ENCODE results near the gene KASH5. TPM values are rescaled to one million over a fixed set of nuclear protein-coding genes. Genes with fewer than 3 reads are reported as not detected.

KASH5 gene
- total RNA-seq, 2 experiments from 2014 or later, result 0.15 to 0.19 TPM

DNA sequence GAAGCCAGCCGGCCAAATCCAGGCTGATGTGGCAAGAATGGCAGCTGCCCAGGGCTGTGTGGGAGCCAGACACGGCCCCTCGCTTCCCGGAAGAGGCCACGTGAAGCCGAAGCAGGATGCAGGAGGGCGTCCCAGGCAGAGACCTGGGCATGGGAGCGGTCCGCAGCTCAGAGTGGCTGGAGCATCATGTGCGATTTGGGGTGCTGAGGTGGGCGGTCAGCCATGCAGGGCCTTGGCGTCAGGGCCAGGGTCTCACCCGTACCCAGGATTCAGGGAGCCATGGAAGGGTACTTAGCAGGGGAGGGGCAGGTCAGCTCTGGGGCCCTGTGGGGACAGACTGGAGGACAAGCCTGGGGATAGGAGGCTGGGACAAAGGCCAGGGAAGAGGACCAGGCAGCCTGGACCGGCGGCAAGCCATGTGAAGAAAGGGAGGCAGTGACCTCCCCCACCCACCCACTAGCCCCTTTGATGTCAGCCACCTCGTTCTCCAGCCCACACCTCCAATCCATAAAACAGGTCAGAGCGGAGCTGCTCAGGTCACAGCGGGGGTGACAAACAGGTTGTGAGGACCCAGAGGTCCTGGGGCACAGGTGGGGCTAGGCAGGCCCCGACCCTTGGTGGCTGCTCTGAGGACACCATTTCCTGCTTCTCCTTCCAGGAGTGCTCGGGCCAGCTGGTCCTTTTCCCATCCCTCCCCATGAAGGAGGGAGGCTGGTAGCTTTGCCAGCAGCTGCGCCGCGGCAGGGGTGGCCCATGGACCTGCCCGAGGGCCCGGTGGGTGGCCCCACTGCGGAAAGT is 2.3 kb downstream of the KASH5 start:
- POLR2A ChIA-PET, result no interaction called here

DNA sequence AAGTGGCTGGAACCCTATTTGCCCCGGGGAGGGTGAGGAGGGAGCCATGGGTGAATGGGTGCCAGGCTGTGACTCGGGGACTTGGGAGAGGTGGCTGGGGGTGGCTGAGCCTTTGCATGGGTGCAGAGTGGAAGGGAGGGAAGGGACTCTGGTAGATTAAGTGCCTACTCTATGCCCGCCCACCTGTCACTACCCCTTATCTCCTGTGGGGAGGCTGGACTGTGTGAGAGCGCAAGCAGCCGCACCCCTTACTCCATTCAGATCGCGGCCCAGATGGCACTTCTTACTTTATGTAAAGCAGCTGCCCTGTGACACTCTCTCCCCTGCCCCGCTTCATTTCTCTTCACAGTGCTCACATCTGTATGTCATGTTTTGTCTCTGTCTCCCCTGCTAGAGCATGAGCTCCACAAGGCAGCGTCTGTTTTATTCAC is 2.9 kb downstream of the KASH5 start:
- POLR2A ChIA-PET, result no interaction called here

More for the DNA sequence above, 2.3 kb downstream of the KASH5 start:
- CTCF ChIA-PET, result interaction anchor here (0.6 to 1.8 kb wide), 5 partner anchors 16 to 186 kb away, joined by 3 to 6 read pairs (median 4); partner anchors contain the start of gene PIH1D1

DNA sequence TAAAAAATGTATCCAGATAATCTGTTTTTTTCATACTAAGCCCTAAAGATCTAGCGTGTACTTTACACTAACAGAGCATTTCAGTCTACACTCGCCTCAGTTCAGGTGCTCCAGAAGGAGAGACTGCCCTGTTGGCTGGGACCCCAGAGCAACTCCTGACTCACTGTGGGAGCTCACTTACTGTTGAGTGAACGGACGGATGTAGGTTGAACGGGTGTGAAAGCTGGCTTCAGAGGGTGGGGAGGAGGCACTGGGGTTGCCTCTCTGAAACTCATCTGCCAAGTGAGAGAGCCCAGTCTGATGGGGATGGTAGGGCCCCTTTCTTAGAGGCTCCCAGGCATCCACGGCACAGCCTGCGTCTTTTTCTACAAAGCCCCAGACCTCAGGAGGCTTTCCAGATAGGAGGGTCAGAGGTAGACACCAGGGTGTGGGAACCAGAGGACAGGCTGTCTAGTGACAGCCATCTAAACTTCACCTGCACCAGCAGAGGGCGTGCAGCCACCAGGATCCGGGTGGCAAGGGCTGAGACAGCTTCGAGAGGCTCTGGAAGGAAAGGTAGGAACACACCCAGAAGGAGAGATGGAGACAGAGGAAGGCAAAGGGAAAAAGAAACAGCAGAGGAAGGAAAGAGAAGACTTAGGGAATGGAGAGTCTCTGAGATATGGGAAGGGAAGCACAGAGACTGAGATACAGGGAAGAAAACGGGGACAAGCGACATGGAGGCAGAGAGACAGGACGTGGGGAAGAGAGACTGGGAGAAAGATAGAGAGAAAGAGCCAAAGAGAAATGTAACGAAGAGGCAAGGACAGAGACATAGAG is 3.7 kb downstream of the KASH5 start:
- ChIA-PET POLR2A (no interaction called here), CTCF (interaction anchor here (0.5 to 3.5 kb wide), 21 partner anchors 12 to 628 kb away, joined by 3 to 36 read pairs (median 4); partner anchors contain the start of gene PIH1D1)

More for the DNA sequence above, 2.9 kb downstream of the KASH5 start:
- CTCF ChIA-PET, result interaction anchor here (0.7 to 3.5 kb wide), 14 partner anchors 13 to 165 kb away, joined by 3 to 36 read pairs (median 4); partner anchors contain the start of gene PIH1D1

DNA sequence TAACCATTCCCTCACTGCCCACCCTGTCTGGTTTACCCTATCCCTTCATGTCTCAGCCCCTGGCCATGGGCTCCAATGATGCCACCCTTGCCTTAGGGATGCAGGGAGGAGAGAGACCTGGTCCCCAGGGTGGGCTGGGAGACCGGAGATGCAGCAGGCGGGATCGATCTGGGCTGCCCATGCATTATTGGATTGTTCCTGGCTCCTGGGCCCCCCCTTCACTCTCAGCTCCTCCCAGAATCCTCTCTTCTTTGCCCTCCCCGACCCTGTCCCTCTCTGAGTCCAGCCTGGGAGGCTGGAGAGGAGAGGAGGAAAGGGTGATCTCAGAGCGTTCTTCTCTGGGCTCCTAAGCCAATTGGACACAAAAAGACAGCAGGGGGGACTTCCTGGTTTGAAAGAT is 5.8 kb downstream of the KASH5 start:
- POLR2A ChIA-PET, result no interaction called here
- CTCF ChIA-PET, result interaction anchor here (0.6 to 3.5 kb wide), 4 partner anchors 12 to 193 kb away, joined by 3 to 36 read pairs (median 3); no protein-coding TSS in a partner anchor

DNA sequence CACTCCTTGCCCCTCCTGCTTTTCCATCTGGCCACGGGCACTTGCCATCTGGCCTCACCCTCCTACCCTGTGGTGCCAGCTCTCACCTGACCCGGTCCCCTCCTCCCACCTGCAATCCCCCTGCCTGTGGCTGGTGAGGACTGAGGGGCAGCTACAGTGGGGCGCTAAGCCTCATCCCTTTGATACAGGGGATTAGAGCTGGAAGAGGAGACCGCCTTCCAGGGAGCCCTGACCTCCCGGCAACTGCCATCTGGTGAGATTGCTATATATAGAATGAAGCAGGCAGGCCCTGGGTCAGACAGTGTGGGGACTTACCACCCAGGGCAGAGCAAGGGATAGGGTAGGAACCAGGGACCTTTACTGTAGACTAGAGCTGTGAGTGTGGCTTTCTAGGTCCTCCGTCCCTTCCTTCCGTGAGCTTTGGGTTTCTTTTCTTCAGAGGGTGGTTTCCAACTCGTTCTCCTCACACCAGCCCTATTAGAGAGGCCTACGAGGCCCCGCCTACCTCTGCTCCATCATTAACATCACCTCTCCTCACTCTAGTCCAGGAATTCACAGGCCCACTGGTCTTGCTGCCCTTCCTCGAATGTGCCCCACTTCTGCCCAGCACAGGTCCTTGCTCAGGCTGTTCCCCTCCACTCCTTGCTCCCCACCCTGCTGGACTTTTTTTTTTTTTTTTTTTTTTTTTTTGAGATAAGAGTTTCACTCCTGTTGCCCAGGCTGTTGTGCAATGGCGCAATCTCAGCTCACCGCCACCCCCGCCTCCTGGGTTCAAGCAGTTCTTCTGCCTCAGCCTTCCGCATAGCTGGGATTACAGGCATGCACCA is 7.7 kb downstream of the KASH5 start:
- CTCF ChIA-PET, result interaction anchor here (0.7 kb wide), 1 partner anchor 254 kb away, joined by 3 read pairs; no protein-coding TSS in a partner anchor

DNA sequence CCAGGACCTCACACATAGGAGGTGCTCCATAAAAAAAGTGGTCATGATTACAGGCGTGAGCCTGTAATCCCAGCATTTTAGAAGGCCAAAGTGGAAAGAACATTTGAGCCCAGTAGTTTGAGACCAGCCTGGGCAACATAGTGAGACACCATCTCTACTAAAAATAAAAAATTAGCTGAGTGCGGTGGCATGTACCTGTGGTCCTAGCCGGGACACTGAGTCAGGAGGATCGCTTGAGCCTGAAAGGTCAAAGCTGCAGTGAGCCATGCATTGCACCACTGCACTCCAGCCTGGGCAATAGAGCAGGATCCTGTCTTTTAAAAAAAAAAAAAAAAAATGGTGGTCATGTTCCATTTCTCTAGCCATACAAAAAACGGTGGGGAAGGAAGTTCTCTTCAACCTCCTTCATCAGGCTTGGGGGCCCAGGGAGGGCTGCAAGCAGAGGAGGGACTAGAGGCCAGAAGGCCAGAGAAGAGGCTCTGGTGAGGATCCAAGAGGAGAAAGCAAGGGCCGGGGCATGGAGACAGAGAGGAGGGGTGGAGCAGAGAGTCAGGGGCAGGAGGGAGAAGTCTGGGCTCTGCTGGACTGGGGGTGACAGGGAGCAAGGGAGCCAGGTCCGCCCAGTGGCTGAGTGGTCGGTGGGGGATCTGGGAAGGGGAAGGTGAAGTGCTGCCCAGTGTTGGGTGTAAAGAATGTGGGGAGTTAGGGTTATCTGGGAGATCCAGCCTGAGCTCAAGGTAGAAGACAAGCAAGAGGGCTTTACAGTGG is 8.9 kb downstream of the KASH5 start:
- CTCF ChIA-PET, result interaction anchor here (0.7 kb wide), 1 partner anchor 255 kb away, joined by 3 read pairs; no protein-coding TSS in a partner anchor
- POLR2A ChIA-PET, result interaction anchor here (0.7 kb wide), 1 partner anchor 285 kb away, joined by 7 read pairs; no protein-coding TSS in a partner anchor

More for the DNA sequence above, 7.7 kb downstream of the KASH5 start:
- POLR2A ChIA-PET, result interaction anchor here (0.6 to 0.7 kb wide), 2 partner anchors 72 to 286 kb away, joined by 3 to 7 read pairs; no protein-coding TSS in a partner anchor

DNA sequence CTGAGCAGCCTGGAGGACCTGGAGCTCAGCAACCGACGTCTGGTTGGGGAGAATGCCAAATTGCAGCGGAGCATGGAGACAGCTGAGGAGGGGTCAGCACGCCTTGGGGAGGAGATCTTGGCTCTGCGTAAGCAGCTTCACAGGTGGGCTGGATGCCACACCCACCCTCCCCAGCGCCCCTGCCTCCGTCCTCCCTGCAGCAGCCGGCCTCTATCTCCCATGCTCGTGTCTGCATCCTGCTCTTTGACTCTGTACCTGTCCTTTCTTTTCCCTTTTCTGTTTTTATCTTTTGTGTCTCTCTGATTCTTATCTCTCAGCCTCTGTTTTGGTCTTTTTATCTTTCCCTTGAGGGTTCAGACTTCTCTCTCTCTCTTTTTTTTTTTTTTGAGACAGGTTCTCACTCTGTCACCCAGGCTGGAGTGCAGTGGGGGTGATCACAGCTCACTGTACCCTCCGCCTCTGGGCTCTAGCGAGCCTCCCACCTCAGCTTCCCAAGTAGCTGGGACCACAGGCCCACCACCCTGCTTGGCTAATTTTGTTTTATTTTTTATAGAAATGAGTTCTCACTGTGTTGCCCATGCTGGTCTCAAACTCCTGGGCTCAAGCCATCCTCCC is 10.1 kb downstream of the KASH5 start:
- POLR2A ChIA-PET, result interaction anchor here (1.0 kb wide), 1 partner anchor 28 kb away, joined by 3 read pairs; no protein-coding TSS in a partner anchor
- CTCF ChIA-PET, result no interaction called here

DNA sequence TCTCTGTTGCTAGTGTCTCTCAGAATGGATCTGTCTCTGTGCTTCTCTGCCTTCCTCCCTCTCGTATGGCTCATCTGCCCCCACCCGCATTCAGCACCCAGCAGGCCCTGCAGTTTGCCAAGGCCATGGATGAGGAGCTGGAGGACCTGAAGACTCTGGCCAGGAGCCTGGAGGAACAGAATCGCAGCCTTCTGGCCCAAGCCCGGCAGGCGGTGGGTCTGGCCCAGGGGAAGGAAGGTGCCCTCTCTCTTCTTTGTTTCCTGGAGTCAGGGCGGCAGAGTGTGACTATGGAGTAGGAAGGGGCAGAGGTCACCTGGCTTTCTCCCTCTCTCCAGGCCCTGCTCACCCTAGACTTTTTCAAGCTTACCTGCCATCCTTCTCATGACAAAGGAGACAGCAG is 10.9 kb downstream of the KASH5 start:
- ChIA-PET POLR2A (interaction anchor here (1.0 kb wide), 1 partner anchor 27 kb away, joined by 3 read pairs; no protein-coding TSS in a partner anchor), CTCF (no interaction called here)

DNA sequence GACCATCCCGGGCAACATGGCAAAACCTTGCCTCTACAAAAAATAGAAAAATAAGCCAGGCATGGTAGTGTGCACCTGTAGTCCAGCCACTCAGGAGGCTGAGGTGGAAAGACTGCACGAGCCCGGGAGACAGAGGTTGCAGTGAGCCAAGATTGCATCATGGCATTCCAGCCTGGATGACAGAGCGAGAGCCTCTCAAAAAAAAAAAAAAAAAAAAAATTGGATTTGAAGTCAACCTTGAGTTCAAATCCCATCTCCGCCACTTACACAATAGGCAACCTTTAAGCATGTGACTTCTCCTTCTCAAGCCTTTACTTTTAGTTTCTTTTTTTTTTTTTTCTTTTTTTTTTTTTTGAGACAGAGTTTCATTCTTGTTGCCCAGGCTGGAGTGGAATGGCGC is 12.0 kb downstream of the KASH5 start:
- ChIA-PET POLR2A (no interaction called here), CTCF (no interaction called here)

DNA sequence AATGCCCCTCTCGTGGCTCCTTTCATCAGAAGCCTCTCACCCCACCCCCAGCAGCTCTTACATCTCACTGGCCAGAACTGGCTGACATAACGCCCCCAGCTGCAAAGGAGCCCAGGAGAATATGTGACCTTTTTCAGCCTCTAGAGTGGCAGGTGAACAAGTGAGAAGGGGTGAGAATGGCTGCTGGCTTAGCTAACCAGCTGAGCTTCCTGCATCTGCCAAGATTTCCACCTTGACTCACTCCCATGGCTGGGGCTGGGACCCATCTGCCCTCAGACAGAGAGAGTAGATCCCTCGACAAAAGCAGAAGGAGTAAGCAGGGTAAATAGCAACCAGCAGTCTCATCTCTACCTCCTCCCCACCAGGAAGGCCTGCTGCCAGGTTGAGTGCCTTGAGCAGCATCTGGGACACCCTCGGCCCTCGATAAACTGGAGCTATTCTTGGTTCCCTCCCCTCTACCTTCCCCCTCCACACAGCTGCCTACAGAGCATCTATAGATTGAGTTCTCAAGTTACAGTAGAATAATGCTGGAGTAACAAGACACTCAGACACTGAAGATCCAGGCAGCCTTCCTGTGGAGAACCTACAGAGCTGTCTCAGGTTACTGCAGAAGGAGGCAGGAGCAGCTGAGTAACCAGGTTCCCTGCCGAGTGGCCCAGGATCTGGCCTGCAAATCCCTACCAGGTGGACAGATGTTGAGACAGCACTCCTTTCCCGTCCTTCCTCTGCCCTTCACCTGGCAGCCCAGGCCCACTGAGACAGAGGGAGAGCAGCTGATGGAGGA is 15.5 kb downstream of the KASH5 start:
- ChIA-PET POLR2A (no interaction called here), CTCF (interaction anchor here (1.4 kb wide), 1 partner anchor 12 kb away, joined by 3 read pairs; no protein-coding TSS in a partner anchor)

DNA sequence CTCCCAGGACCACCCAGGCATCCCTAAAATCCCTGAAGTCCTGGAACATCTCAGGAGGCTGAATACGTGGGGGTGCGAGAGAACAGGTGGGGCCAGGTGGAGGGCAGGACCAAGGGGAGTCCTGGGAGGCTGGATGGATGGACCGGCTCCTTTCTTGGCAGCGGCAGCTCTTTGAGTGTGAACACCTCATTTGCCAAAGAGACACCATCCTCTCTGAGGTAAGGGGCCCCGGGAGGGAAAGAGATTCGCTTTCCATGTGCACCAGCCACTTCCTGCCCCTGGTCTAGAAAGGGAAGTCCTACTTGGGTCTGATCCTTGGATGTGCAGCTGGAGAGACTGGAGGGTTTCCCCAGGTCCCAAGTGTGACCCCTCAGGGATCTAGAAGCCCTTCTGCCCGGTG is 19.0 kb downstream of the KASH5 start:
- ChIA-PET CTCF (interaction anchor here (0.9 kb wide), 1 partner anchor 23 kb away, joined by 4 read pairs; no protein-coding TSS in a partner anchor), POLR2A (no interaction called here)

DNA sequence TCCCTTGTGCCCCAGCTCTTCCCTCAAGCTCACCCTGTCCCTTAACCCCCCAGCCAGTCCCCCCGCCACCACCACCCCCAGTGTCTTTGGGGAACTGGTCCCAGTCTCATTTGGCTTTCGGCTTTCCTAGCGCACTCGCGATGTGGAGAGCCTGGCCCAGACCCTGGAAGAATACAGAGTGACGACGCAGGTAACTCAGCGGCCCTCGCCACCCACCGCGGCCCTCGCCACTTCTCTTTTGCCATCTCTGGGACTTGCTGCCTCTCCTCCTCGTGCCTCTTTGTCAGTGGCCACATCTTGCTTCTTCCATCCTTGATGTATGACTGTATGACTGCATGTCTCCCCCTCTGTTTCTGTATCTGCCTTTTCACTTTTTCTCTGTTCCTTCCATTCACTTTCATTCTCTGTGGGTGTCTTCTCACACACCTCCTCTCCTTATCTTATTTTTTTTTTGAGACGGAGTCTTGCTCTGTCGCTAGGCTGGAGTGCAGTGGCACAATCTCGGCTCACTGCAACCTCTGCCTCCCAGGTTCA is 19.5 kb downstream of the KASH5 start:
- ChIA-PET POLR2A (no interaction called here), CTCF (interaction anchor here (0.9 kb wide), 1 partner anchor 23 kb away, joined by 4 read pairs; no protein-coding TSS in a partner anchor)

DNA sequence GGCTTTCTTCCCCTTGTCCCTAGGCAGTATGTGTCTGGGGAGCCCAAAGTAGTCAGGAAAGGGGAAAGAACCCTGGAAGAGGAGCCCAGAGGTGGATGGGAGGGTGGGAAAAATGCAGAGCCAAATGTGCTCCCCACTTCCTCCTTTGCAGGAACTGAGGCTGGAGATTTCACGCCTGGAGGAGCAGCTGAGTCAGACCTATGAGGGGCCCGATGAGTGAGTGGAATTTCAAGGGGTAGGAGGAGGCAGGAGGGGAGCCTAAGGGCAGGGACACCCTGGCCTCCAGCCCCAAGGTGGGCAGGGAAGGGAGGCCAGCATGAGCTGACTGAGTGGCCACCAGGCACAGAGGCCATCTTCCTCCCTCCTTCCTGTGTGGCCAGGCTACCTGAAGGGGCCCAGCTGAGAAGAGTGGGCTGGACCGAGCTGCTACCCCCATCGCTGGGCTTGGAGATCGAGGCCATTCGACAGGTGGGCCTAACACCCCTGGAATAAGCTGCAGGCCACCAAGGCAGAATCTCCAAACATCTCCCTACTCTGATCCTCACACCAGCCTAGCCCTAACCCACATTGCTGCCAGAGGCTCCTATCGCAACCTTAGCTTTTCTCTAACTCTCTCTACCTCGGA is 20.9 kb downstream of the KASH5 start:
- CTCF ChIA-PET, result interaction anchor here (0.9 to 2.5 kb wide), 3 partner anchors 17 to 81 kb away, joined by 4 to 6 read pairs (median 5); no protein-coding TSS in a partner anchor

DNA sequence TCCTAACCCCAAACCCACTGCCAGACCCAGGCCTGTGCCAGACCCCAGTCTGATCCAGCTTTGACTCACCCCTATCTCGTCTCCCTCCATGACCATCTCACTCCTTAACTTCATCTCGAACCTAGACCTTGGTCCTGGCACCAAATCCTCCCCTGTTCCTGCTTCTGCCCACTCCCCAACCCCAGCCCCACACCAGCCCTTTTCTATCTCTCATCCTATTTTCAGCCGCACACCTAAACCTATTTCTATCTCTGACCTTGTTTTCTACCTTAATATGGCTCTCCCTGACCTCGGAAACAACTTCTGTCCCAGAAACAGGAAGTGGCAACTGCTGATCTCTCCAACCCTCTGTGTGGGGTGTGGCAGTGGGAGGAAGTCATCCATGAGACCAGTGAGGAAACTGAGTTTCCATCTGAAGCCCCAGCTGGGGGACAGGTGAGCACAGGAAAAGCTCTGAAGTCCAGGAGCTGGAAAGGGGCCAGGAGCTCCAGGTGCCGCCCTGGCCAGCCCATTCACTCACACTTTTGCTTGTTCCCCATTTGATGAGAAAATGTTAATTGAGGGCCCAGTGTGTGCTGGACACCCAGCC is 21.5 kb downstream of the KASH5 start:
- POLR2A ChIA-PET, result interaction anchor here (1.3 kb wide), 1 partner anchor 32 kb away, joined by 7 read pairs; the partner anchor contains the start of gene SLC17A7

More for the DNA sequence above, 20.9 kb downstream of the KASH5 start:
- POLR2A ChIA-PET, result interaction anchor here (0.7 kb wide), 1 partner anchor 210 kb away, joined by 3 read pairs; no protein-coding TSS in a partner anchor

DNA sequence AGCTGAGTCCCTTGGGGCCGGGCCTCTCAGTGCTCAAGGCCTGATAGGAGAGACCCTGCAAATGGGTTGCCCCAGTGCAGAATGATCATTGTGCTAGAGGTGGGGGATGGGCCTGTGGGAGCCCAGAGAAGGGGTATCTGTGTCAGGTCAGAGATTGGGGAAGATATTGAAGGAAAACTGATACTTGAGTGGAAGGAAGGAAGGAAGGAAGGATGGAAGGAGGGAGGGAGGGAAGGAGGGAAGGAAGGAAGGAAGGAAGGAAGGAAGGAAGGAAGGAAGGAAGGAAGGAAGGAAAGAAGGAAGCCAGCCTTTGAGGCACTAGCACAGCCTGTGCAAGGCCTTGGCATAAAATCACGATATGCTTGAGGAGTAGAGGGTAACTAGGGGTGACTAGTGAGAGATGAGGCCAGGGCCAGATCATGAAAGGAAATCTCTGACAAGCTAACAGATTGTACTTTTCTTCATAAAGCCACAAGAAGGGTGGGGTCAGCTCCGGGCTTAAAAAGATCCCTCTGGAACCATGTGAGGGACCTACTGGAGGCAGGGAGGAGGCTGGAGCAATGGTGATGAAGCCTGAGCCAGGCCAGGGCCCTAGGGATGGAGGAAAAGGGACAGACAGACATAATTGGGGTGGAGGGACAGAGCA is 23.8 kb downstream of the KASH5 start:
- ChIA-PET POLR2A (no interaction called here), CTCF (interaction anchor here (0.7 to 2.5 kb wide), 3 partner anchors 27 to 525 kb away, joined by 3 to 5 read pairs (median 3); no protein-coding TSS in a partner anchor)

More for the DNA sequence above, 21.5 kb downstream of the KASH5 start:
- CTCF ChIA-PET, result interaction anchor here (1.4 to 2.5 kb wide), 2 partner anchors 18 to 81 kb away, joined by 4 to 5 read pairs; no protein-coding TSS in a partner anchor

Measured in activated CD8-positive, alpha-beta memory T cell treated with anti-CD3 and anti-CD28 coated beads for 36 hours (primary cell).